Stimulated activated CD4-positive, alpha-beta T cell treated with anti-CD3 and anti-CD28 coated beads, Interleukin-4, amount 100 ng/mL, for 48 hours (primary cell): ENCODE measurements around the gene CELSR3.

Experiments
- DNase-seq, 2 donors: peaks; one replicate each; pipeline ENCODE4 v3.0.0-alpha.2; 2020; ENCODE audit warnings: low read depth in 2 of 2

The CELSR3 gene

DNA sequence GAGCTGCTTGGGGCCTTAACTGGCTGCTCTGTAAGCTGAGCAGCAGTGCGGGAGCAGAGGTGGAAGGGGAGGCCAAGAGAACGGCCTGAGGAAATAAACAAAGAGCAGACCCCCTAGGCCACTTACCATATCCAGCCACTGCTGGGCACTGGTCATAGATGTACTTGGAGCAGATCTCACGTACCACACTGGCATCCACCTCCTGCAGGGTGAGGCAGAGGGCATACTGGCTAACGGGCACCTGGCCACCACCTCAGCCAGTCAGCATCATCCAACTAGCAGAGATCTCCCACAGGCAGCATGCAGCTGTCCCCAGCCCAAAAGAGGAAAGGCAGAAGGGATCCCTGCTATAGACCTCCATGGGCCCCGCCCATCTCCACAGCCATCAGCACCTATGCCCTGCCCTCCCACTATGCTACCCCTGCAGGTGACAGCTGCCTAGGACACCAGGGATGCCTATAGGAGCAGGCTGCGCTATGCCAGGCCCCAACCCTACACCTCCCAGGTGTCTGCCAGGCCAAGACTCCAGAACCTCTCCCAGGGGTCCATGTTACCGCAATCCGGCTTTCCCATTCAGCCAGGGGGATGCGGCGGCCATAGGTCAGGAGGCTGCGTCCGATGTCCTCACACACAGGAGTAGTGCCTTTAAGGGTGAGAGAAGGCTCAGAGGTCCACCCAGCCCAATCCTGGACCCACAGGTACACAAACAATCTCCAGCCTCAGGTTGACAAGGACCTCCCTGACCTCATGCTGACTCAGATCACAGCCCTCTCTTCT lies 63.0 kb downstream of the CELSR3 start:
- no peak for DNase-seq

GRCh38 chr3:48599077-48599501 lies 63.6 kb downstream of the CELSR3 start:
- no peak for DNase-seq

DNA sequence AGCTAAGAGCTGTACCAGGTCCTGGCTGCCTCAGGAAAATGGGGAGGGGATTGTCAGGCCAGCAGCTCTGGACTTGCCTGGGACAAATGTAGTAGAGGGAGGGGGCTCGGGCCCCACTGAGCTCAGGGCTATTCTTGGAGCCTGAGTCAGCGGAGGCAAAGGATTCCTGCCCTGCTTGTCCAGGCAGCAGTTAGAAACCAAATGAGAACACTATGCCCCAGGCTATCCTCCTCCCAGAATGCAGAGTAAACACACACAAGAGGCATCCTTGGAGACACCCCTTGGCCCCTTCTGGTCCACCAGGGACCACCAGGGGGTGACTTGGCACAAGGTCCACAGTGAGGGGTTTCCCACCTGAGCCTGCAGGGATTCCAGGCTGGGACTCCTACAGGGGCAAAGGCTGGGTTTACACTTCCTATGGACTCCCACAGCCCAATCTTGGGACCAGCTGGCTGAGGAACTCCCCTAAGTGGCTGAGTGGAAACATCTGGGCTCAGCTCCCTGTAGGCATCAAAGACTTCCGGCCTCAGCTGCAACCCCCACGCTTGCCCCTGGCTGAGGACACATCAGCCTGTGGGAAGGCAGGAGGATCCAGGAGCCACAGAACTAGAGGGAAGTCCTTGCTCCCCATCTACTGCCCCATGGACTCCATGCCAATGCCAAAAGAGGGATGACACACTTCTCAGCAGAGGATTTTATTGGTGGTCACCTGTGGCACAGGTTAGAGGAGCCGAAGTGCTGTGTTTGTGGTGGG lies 64.2 kb downstream of the CELSR3 start:
- no peak for DNase-seq

DNA sequence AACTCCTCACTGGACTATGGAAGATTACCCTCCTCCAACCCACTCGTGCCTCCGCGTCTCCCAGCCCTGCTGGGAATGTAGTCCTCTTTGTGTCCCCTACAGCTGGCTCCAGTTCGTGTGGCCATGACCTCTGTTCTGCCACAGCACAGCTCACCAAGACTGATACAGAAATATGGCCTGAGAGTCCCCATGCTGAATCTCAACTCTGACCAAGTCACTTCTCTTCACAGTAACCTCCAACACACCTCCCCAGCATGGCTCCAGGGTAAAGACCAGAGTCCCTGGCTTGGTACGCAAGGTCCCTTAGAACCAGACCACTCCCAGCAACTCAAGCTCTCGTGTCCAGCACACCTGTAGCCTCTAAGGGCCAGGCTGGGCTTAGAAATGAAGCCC lies 65.3 kb downstream of the CELSR3 start:
- DNase-seq, result no peak

DNA sequence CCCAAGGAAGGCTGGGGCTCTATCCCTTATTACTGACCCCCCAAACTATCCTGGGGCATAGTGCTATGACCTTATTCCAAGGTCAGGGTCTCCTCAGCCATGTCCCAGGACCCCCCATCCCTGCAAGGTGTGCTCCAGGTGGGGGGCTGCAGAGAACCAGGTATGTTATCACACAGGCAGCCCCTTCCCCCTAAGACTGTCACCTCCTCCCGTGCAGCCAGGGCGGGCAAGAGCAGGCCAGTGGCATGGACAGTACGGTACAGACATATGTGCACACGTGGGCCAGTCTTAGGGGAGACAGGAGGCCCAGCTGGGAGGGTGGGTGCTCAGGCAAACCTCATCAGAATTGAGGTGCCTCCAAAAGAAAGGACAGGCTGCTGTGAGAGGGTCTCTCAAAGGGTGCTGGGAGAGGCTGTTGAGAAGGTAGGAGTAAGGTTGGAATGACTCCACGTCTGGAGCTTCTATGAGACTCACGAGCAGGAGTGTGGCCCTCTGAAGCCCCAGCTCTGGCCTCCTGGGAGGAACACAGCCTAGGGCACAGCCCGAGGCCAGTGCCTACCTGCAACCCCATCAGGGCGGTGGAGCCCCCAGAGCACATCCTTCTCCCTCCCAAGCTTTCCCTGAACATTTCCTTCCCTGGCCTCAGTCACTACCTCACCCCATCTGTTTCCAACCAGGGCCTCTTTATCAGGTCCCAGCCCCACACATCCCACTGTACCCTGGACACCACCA lies 65.8 kb downstream of the CELSR3 start:
- DNase-seq, result no peak

DNA sequence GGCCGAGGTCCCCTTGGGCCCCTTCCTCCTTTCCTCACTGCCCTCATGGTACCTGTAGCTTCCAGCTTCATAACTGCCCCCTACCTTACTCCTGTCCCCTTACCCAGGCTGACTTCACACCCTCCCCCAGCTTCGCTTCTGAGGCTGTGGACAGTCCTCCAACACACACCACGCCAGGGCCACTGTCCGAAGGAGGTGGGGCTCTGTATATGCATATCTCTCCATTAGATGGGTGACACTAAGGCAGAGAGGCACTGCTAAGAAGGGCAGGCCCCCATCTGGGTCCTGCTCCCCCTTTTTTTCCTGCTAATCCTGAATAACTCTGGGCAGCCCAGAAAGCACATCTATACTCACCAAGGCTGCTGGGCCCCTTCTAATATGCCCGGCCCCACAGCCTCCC lies 66.5 kb downstream of the CELSR3 start:
- no peak for DNase-seq

DNA sequence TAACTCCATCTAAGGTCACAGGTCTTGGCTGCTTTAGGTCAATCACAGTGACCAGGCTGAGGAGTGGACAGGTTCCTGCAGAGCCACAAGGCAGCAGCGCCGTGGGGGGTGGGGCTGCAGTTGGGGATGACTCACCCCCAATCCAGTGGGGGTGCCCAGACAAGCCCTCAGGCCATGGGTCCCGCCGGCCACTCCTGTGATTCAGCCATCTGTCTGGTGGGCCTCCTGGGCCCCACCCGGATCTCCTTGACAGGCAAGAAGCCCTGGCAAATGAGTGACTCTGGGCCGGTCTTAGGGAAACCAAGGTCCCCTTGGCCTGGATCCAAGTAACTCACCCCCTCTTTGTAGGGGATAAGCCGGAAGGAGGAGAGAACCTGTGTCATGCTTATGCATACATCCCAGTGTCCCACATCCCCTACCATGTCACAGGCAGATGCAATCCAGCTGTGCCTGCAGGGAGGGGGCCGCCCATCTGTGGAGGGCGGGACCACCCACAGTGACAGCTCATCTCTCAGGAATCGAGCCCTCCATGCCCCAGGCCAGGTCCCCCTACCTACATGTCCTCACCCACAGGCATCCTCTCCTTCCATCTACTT lies 67.1 kb downstream of the CELSR3 start:
- DNase-seq, result no peak

GRCh38 chr3:48595075-48595525 lies 67.6 kb downstream of the CELSR3 start, which contains the start of gene COL7A1:
COL7A1 (minus strand) TSS chr3:48595329; CDS start chr3:48595159, 170 bp downstream.
- no peak for DNase-seq

DNA sequence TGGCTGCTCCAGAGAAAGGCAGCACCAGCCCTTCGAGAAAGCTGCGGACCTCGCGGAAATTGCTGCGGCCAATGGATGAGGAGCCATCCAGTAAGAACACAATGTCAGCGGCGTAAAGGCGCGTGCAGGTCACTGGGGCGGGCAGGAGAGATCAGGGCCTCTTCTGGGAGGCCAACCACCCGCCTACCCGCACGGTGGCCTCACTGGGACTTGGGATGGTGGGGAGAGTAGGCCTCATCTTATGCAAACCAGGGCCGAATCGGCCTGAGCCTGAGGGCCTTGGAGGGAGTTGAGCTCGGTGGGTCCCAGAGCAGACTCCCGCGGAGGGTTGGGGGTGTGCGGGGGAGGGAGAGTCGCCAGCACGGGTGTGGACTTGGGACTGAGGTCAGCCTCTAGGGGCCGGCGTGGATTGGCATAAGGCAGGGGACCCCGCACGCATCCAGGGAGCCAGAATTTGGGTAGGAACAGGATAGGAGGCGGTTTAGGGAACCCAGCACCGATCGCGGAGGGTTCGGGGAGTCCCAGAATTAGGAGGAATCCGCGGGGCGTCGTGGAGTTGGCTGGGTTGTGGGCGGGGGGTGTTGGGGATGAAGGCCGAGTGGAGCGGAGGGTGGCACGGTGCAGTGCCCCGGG lies 68.2 kb downstream of the CELSR3 start:
- no peak for DNase-seq

GRCh38 chr3:48593337-48593736 lies 69.3 kb downstream of the CELSR3 start:
- no peak for DNase-seq

- no peak for DNase-seq
Observed at GRCh38 chr3:48592519-48593087, 70.1 kb downstream of the CELSR3 start.

- DNase-seq, result no peak
Observed at GRCh38 chr3:48591886-48592518, 70.7 kb downstream of the CELSR3 start.

- no peak for DNase-seq
Observed at GRCh38 chr3:48591436-48591835, 71.2 kb downstream of the CELSR3 start.

DNA sequence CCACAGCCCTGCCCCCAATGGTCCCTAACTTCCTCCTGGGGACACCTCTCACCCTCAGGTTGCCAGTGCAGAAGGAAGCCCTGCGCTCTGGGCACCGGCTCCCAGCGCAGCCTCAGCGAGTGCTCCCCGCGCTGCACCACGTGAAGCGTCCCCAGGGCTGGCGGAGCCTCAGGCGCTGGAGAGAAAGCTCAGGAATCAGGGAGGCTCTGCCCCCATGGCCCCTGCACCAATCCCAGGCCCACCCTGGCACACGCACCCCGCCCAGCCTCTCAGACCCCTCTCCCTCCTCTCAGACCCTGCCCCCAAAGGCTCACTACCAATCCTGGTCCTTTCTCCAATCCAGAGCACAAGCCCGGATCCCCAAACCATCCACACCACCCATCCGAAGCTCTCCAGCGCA lies 74.5 kb downstream of the CELSR3 start:
- no peak for DNase-seq

GRCh38 chr3:48587686-48588085 lies 75.0 kb downstream of the CELSR3 start:
- DNase-seq, result no peak
